ENCODE results near the gene TLN1. TPM values are rescaled to one million over a fixed set of nuclear protein-coding genes. Genes with fewer than 3 reads are reported as not detected.

TLN1 gene
- total and polyA plus RNA-seq, 2 of the 4 experiments (the other 2 are of a cell fraction): 228 to 346 TPM

GRCh38 chr9:35738924-35739323 is 6.9 kb upstream of the TLN1 start:
- peaks cover 22 to 89% of the 10 kb centered on the region in 2 experiments for H3K79me1 ChIP-seq (ENCODE audit: low read depth in 1 of 2, low read length in 2 of 2)
- H2AK9ac ChIP-seq (replicated peaks; ENCODE audit: low read depth, low read length, poor library complexity): no peak overlapping the region
- H3K9me1 ChIP-seq (ENCODE audit: insufficient read depth, low read length): peaks cover 3% of the 10 kb centered on the region; the same call in 1 of the 2 replicates
- no peak overlapping the region for H4K5ac ChIP-seq (ENCODE audit: low read depth, low read length)
- H4K20me1 ChIP-seq (ENCODE audit: insufficient read depth, low read length): peaks cover 24% of the 10 kb centered on the region
- no peak overlapping the region for H3K23ac ChIP-seq (ENCODE audit: low read depth, low read length)
- H2AFZ ChIP-seq (replicated peaks; ENCODE audit: low read length, poor library complexity): no peak overlapping the region
- H2AK5ac ChIP-seq (ENCODE audit: low read depth, low read length): no peak overlapping the region
- H3K18ac ChIP-seq (ENCODE audit: low read depth, low read length): no peak overlapping the region
- CTCF ChIA-PET: no interaction called here
- dilution Hi-C loops (cut with HindIII; ENCODE audit: low sequenced_read_pairs, unreplicated experiment) (no loop called here), in situ Hi-C loops (cut with MboI; ENCODE audit: low sequenced_read_pairs) (no loop called here), intact Hi-C loops (cut with micrococcal nuclease) (no loop called here)
- H3K56ac ChIP-seq (ENCODE audit: extremely low read depth, insufficient read depth, low read length): no peak overlapping the region
- no peak overlapping the region for H3K14ac ChIP-seq (replicated peaks; ENCODE audit: low read depth, low read length)
- no peak overlapping the region for H2BK15ac ChIP-seq (ENCODE audit: low read depth, low read length)
- H3K36me3 ChIP-seq (ENCODE audit: control insufficient read depth, insufficient read depth, low read length): peaks cover 74% of the 10 kb centered on the region
- POLR2A ChIA-PET (ENCODE audit: unreplicated experiment): no interaction called here
- no peak for ATAC-seq (ENCODE audit: low read depth)
- H3K27me3 ChIP-seq (ENCODE audit: control insufficient read depth, insufficient read depth, low read length): no peaks in the 10 kb centered on the region
- H4K8ac ChIP-seq (ENCODE audit: low read depth in 2 of 2, low read length in 2 of 2): no peak overlapping the region
- TF ChIP-seq RFX5 (IDR thresholded peaks at IDR 0.05; ENCODE audit: low read depth, low read length): no peak
- TF ChIP-seq RAD21 (IDR thresholded peaks at IDR 0.05; ENCODE audit: low read length): no peak
- TF ChIP-seq POLR2A (IDR thresholded peaks at IDR 0.05; ENCODE audit: low read depth, low read length): no peak
- no peak for TF ChIP-seq CEBPB (IDR thresholded peaks at IDR 0.05; ENCODE audit: low read depth, low read length)
- TF ChIP-seq ELK1 (IDR thresholded peaks at IDR 0.05; ENCODE audit: borderline replicate concordance, low read depth, low read length): no peak
- no peak for TF ChIP-seq CTCF (conservative IDR thresholded peaks at IDR 0.05; ENCODE audit: low read depth, low read length)
- no peak for TF ChIP-seq NFE2L2 (IDR thresholded peaks at IDR 0.05; ENCODE audit: low read depth, low read length)
- no peak overlapping the region for H2BK120ac ChIP-seq (ENCODE audit: low read depth, low read length)
- BruUV-seq (replicated peaks): no TSS peak
- H3K4me2 ChIP-seq (ENCODE audit: low read depth, low read length): no peak overlapping the region
- H3K27ac ChIP-seq (ENCODE audit: insufficient read depth, low read length): no peak overlapping the region
- H2BK20ac ChIP-seq (ENCODE audit: low read depth, low read length): no peak overlapping the region
- H2BK5ac ChIP-seq (ENCODE audit: low read depth, low read length, poor library complexity, severe bottlenecking): no peak overlapping the region
- 100% methylated on average over 1 of the region's 7 CpGs; no CpG with 5 or more reads in 1 of the 2 experiments for WGBS, 2 experiments (ENCODE audit: extremely low coverage in 2 of 2, insufficient read length in 1 of 2)
- H3K4me3 ChIP-seq (ENCODE audit: insufficient read depth, low read depth, low read length): no peak overlapping the region
- H3K9ac ChIP-seq (ENCODE audit: low read depth, low read length): no peak overlapping the region
- no peaks in the 10 kb centered on the region for H3K9me3 ChIP-seq (ENCODE audit: control insufficient read depth, insufficient read depth, low read length)
- DNase-seq: no peak
- H3K4me1 ChIP-seq (ENCODE audit: control insufficient read depth, insufficient read depth, low read length): no peaks in the 10 kb centered on the region
- H4K91ac ChIP-seq (ENCODE audit: insufficient read depth, low read depth, low read length): no peak overlapping the region
- H3K4ac ChIP-seq (ENCODE audit: low read depth, low read length): no peak overlapping the region
